ENCODE data around the gene YIPF3.
"Not testable (repeated sequence)": the region's sequence is repeated elsewhere in the genome, so short reads cannot be mapped to it uniquely, and the experiment has no call there.

The YIPF3 gene

DNA sequence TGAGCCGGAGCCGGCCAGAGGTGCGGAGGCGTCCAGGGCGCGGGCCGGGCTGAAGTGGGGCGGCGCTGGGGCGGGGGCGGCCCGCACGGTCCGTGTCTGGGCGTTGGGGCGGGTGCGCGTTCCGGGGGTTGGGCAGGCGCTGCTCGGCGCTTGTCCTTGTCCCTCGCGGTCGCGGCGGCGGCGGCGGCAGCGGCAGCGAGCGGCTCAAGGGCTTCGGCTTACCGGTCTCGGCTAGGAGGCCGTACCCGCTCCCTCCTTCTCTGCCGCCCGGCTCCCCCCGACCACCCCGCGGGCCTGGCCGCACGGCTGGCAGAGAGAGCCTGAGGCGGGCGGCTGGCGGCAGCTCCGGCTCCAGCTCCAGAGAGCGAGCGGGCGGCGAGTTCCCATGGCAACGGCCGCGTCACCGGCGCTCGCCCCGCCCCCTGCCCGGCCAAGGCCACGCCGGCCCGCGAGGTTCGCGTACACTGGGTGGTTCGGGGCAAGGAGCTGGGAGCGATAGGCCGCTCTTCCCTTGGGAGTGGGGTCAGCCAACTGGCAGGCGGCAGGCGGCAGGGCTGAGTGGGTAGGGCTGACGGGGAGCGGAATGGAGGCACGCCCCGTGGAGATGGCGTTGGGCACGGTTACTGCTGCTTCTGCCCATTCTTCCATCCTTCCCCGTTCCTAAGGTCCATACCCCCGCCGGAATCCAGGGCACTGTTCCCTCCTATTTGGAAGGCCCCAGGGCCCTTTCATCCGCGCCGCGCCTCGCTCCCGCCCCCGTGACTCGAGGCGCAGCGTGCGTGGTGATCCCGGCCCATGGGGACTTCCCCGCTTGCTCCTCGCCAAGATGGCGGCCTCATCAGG lies 6.5 kb downstream of the YIPF3 start, which contains the start of gene LRRC73:
Gene LRRC73, minus strand, starts transcription at position 363 of the 843 bp plus-strand sequence. CDS start 561 bp downstream, outside the sequence.
- peak; percentile 68 for DNase-seq (ENCODE audit: low read depth)

DNA sequence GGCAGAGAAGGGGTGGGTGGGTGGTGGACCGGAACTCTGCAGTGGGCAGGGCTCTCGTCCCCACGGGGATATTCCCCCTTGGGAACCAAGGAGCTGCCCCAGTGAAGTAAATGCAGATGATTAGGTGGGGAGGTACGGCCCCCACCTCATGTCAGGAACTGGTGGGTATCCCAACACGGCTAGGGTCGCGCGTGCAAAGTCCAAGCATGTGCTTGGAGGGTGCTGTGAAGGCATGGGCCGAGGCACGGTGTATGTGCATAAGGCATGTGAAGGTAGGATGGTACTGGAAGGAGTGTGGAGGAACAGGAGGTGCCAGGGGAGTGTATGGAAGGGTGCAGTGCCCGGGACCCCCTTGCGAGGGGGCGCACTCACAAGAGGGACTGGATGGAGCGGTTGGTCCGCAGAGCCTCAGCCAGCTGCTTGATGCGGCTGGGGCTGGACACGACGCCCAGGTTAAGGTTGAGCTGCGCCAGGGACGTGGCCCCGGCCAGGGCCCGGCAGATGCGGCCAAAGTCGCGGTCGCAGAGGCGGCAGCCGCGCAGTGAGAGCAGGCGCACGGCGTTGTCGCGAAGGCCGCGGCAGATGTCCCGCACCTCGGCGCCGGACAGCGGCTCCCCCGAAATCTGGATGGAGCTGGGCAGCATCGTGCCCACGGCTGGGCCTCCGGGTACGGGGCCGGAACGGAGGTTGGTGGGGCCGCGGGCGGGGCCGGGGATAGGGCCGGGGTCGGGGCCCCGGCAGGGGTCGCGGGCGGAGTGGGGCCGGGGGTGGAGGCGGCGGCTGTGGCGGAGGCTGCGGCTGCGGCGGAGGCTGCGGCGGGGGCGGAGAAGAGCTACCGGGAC lies 7.4 kb downstream of the YIPF3 start:
- no peak for DNase-seq (ENCODE audit: low read depth)

DNA sequence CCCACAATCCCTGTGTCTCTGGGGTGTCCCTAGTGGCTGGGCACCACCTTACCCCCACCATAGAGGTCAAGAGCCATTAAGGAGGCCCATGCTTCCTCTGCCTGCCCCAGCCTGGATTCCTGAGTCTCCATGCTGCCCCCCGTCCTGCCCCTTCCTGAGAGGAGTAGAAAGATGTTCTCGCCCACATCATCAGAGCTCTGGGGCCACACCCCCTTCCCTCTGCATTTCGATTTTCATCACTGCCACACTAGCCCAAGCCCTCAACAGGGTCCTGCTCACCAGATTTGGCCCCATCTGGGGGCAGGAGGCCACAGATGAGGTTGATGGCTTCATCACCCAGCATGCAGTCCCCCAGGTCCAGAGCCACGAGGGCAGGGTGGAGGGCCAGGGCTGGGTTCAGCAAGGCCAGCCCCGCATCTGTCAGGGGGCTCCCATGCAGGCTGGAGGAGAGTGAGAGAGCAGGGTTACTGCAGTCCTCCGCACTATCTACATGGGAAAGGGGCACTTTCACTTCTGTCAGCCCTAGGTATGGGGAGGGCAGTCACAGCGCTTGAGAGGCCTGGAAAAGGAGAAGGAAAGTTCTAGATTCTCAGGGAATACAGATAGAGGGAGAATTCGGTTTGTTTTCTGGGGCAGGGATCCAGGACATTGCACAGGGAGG lies 8.1 kb downstream of the YIPF3 start:
- no peak for DNase-seq (ENCODE audit: low read depth)

- peak; percentile 53 for DNase-seq (ENCODE audit: low read depth)
These were observed 9.9 kb downstream of the YIPF3 start for GRCh38 chr6:43506667-43507471.

DNA sequence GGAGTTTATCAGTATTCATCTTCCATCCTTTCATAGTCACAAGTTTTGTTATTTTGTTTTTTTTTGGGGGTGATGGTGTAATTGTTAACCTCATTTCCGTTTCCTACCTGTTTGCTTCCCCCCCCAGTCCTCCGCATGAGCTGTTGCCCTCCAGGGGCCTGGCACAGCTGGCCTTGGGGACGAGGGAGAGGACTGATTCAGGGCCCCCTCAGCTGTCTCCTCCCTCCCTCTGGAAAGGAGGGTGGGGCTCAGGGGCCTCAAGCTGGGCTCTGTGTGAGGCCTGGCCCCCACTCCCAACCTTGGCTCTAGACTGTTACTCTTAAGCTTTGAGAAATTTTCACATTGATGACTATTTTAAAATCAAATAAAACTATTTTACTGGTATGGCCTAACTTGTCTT lies 10.6 kb downstream of the YIPF3 start:
- no peak for DNase-seq (ENCODE audit: low read depth)

- DNase-seq (ENCODE audit: low read depth): no peak
These were observed 11.0 kb downstream of the YIPF3 start for GRCh38 chr6:43505718-43506117.

- no peak for DNase-seq (ENCODE audit: low read depth)
These were observed 11.8 kb downstream of the YIPF3 start for GRCh38 chr6:43504756-43505593.

DNA sequence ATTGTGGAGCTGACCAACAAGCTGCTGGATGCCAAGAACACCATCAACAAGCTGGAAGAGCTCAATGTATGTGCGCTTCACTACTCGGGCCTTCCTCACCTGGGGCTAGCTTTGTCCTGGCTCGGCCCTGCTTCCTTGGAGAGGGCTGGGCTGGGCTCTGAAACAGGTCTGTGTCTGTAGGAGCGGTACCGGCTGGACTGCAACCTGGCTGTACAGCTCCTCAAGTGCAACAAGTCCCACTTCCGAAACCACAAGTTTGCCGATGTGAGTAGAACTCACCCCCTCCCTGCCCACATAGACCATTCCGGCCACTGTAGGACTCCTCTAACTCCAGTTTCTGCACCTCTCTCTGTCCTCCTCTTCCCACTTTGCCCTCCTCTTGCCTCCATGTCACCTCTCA lies 13.3 kb downstream of the YIPF3 start:
- DNase-seq (ENCODE audit: low read depth): no peak

GRCh38 chr6:43502666-43503065 lies 14.1 kb downstream of the YIPF3 start:
- DNase-seq (ENCODE audit: low read depth): no peak

DNA sequence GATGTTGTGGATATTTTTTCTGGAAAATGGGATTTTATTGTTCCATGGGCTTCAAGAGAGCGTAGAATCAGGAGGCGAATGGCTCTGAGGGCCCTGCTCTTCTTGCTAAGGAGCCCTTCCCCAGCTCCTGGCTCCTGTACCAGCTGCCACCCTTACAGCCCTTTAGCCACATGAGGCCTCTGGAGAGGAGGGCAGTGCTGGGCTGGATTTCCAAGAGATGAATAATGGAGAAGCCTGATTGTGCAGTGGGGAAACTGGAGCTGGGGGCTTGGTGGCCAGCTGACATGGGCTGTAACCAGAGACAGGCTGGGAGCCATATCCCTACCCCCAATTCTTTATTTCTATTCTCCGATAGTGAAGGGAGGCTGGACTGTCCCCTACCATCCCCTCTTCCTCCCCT lies 15.8 kb downstream of the YIPF3 start:
- DNase-seq (ENCODE audit: low read depth): no peak

GRCh38 chr6:43499028-43499815 lies 17.5 kb downstream of the YIPF3 start:
- DNase-seq (ENCODE audit: low read depth): no peak

DNA sequence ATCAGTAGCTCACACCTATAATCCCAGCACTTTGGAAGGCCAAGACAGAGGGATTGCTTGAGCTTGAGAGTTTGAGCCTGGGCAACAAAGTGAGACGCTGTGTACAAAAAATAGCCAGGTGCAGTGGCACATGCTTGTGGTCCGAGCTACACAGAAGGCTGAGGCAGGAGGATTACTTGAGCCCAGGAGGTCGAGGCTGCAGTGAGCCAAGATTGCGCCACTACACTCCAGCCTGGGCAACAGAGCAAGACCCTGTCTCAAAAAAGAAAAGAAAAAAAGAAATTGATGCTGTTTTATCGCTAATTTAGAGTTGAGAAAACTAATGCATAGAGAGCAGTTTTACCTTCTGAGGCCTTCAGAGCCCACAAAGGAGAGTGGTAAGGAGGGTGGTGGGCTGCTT lies 18.4 kb downstream of the YIPF3 start:
- DNase-seq (ENCODE audit: low read depth): not testable (repeated sequence)

DNA sequence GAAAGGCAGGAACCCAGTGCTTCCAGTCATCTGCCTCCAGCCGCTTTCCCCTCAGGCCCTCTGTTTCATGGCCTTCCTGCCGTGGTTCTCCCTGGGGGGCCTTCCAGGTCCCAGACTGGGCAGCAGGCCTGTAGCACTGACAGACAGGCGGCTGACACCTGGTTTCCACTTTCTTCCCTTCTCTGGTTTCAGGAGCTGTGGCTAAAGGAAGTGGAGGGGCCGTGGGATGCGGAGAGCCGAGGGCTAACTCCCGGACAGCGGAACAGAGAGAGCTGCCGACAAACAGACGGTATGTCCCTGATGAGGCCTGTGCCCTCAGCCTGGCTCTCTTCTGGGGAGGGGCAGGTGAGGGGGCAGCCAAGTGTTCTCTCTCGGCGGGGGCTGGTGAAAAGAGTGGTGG lies 19.0 kb downstream of the YIPF3 start:
- no peak for DNase-seq (ENCODE audit: low read depth)

- no peak for DNase-seq (ENCODE audit: low read depth)
These were observed 19.7 kb downstream of the YIPF3 start for GRCh38 chr6:43497129-43497396.

DNA sequence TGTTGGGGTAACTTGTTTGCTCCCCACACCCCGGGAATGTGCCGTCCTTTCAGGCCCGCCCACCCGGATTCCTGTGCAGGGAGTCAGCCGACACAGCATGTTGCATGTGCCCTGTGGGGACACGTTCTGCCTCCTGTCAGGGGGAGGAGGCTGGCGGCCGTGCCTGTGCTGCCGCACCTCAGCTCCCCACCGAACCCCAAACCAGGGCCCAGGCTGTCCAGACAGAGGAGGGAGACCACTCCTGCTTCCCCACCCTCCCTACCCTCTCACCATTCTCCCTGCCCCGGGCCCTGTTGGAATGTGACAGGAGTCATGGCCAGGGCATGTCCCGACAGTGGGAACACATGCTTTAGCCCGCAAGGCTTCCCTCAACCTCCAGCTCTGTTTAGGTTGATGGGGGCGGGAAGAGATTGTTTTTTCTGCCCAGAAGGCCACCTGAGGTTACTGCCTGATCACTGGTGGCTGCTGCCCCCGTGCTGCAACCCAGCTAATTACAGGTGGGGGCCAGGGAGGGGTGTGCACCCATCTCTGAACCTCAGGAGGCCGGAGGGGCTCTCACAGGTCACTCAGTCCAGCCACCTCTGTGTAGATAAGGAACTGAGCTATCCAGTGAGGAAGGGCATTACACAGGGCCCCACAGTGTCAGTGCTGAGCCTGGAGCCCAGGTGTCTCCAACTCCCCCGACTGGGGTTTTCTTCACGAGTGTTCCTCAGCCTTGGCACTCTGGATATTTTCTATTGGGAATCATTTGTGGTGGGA lies 20.2 kb downstream of the YIPF3 start:
- DNase-seq (ENCODE audit: low read depth): no peak

- DNase-seq (ENCODE audit: low read depth): no peak
These were observed 21.3 kb downstream of the YIPF3 start for GRCh38 chr6:43495409-43495941.

DNA sequence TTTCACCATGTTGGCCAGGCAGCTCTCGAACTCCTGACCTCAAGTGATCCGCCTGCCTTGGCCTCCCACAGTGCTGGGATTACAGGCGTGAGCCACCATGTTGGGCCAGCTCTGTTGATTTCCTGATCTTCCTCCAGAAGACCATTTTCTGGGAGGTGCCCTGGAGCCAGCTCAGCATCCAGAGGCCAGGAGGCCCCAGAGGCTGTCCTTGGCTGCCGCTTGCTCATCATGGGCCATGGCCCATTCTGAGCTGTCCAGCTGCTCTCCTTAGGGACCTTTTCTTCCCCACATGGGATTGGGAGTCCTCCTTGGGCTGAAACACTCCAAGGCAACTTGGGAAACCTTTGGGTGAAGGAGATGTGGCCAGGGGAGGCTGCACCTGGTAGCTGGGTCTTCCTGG lies 22.0 kb downstream of the YIPF3 start:
- DNase-seq (ENCODE audit: low read depth): no peak

DNA sequence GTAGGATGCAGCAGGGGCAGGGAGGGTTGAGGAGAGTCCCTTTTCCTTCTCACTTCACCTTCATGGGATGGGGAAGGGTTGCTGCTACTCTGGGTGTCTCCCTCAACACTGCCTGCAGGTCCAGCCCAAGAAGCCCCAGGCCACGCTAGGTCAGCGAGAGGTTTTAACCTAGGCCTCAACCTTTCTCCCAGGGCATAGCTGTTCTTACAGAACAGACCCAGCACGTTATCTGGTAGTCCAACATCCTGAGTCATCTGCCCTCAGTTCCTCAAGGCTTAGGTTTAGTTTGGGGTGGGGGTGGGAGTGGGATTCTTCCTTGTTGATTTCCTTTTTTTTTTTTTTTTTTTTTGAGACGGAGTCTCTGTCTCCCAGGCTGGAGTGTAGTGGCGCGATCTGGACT lies 22.4 kb downstream of the YIPF3 start:
- DNase-seq (ENCODE audit: low read depth): no peak

GRCh38 chr6:43493833-43494232 lies 22.9 kb downstream of the YIPF3 start:
- no peak for DNase-seq (ENCODE audit: low read depth)
